Fibroblast of upper back skin (primary cell): ENCODE data around the gene ATP6V1B1.

Experiments
- DNase-seq: peaks from one replicate; pipeline ENCODE4 v3.0.0-alpha.2; 2013

ATP6V1B1 gene

DNA sequence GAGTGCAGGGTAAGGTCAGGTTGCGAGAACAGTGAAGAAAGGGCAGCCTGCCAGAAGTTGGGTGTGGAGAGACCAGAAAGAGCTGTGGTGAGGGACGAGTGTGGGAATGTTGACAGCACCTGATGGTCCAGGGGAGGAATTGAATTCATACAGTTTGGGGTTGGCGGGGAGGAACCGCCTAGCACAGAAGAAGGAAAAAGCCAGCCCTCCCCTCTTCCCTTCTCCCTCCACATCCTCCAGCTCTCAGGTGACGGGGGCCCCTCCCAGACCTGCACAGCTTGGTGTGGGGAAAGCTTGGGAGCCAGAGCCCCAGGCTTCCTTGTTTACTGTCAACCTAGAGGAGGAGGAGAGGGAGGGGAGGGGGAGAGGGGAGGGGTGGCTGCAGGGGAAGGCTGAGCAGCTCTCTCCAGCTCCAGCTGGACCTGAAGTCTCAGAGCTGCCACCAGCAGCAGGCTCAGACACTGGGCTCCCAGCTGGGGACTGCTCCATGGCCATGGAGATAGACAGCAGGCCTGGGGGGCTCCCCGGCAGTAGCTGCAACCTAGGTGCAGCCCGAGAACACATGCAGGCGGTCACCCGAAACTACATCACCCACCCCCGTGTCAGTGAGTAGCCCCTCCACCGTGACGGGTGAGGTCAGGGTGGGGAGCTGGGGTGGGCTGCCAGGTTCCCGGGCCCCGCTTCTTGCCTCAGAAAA is at the start of gene ATP6V1B1:
ATP6V1B1 (plus strand) TSS at position 433 of the 697 bp plus-strand sequence; CDS start at position 488, 55 bp downstream.
- DNase-seq = no peak

DNA sequence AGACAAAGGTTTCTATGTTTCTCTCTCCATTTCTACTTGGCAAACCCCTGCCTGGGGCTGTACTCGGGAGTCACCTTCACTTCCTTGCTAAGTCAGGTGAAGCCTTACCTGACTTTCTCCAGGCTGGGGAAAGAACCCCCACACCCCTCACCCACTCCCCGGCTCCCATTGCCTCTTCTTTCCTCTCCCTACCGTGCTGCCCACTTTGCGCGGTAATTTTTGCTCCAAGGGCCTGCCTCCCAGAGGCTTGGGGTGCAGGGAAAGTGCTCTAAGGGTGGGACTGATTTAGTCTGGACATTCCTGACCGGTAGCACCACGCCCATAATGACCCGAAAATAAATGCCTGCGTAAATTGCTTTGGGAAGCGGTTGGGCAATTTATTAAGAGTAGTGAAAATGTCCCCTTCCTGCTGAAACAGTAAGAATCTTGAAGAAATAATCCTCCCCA is 49.1 kb upstream of the ATP6V1B1 start:
- DNase-seq = no peak

- no peak for DNase-seq
Measured at GRCh38 chr2:70887208-70887549, 48.5 kb upstream of the ATP6V1B1 start.

- DNase-seq = no peak
Measured at GRCh38 chr2:70887550-70888246, 48.0 kb upstream of the ATP6V1B1 start.

DNA sequence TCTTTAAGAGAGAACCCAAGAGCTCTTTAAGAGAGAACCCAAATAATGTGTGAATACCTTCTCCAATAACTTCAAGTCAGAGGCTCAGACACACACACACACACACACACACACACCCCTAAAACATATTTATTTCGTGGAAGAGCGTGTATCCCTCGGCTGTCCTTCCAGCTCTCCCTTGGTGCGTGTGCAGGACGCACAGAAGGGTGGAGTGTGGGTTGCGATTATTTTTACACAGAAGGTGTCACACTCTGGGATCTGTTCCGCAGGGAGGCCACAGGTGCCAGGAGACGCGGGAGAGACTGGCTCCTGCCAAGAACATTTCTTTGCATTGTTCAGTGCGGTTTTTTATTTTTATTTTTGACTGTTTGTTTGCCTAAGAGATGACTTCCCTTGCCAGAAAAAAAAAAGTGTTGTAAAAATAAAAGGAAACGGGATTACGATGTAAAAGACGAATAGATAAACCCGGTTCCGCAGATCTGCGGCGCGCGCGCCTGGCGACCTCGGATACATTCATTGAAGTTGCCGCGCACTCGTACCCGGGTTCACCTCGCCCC is 47.3 kb upstream of the ATP6V1B1 start:
- DNase-seq = no peak

DNA sequence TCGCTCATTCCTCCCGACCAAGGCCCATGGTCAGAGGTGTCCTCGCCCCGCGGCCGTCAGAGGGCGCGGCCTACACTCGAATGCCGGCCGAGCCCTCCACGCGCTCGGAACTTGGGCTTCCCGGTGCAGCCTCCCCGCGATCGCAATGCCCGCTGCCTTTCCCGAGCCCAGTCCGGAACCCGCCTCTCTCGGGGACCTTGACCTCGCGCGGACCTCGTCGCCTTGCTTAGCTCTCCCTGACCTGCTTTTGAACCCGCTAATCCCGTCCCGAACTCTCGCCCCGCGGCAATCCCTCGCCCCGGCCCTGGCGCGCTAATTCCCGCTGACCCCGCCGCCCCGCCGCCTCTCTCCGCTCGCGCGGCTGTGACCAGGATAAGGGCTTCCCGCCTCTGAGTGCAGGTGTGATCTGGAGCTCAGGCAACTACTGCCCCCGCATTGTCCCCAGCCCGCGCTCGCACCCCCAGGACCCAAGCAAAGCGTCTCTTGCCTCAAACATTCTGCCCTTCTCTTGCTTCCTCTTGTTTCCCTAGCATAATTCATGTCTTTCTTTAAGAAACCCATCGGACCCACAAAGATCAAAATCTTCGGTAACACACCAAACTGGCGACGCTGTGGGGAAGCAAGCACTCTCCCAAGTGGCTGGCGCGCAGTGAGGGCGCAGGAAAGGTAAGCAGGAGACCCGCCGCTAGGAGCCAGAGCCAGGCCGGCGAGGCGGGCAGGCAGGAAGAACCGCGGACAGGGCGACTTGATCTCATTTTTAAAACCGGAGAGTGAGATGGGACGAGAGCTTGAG is 46.6 kb upstream of the ATP6V1B1 start:
- DNase-seq = no peak

GRCh38 chr2:70889716-70890037 is 46.0 kb upstream of the ATP6V1B1 start:
- no peak for DNase-seq

- no peak for DNase-seq
Measured at GRCh38 chr2:70890469-70891065, 45.1 kb upstream of the ATP6V1B1 start.

- no peak for DNase-seq
Measured at GRCh38 chr2:70891572-70892357, 43.9 kb upstream of the ATP6V1B1 start.

DNA sequence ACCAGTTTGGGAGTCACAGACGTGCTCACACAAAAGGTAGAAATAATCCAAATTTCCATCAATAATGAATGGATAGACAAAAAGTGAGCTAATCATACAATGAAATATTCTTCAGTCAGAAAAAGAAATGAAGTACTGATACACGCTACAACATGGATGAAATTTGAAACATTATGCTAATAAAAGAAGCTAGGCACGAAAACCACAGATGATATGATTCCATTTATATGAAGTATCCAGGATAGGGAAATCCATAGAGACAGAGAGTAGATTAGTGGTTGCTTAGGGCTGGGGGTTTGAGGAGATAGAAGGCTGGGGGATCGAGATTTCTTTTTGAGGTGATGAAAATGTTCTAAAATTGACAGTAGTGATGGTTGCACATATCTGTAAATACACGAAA is 43.0 kb upstream of the ATP6V1B1 start:
- DNase-seq = no peak

DNA sequence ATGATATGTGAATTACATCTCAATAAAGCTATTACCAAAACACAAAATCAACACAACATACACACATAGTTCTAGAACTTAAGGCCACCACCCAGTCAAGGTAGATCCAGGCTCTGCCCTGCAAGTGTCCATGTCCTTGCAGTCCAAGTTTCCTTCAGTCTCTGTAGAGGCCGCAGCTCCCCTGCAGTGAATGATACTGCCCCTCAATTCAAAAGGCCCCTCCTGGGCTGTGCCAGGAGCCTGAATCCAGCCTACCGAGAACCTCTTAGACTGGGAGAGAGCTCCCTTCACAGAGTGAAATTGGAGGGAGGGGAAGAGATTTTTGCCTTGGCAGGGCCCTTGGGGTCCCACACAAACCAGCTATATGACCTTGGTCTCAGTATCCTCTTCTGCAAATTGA is 42.5 kb upstream of the ATP6V1B1 start:
- DNase-seq = no peak

GRCh38 chr2:70894765-70895164 is 40.9 kb upstream of the ATP6V1B1 start:
- no peak for DNase-seq

- DNase-seq = no peak
Measured at GRCh38 chr2:70895249-70895648, 40.5 kb upstream of the ATP6V1B1 start.

DNA sequence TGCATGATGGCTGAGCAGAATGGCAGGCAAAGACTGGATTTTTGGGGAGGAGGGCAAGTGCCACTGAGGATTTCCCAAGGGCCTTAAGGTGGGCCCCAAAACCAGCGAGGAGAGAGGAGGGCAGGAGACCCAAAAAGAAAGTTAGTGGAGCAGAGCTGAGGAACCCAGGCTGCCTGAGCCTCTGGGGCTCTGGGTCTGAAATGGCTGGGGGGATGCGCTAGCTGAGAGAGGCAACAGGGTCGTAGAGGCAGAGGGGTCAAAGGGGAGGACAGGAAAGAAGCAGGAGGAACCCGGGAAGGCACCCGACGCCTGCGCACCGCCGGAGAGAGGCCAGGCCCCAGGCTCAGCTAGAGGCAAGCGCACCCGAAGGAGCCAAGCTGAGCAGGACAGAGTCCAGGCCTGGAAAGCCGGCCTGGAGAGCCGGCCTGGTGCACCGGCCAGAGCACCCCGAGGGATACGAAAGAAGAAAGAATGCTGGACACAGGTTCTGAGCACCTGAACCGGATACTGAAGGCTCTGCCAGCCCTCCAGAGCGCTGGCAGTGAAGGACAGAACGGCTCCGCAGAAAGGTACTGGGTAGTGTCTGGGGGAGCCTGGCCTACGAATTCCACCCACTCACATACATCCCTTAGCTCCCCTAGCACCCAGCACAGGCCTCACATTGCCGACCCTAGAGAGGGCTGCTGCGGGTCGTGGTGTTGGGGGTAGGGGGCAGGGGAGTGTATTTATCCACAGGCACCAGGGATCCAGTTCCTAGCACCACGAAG is 39.5 kb upstream of the ATP6V1B1 start:
- no peak for DNase-seq

DNA sequence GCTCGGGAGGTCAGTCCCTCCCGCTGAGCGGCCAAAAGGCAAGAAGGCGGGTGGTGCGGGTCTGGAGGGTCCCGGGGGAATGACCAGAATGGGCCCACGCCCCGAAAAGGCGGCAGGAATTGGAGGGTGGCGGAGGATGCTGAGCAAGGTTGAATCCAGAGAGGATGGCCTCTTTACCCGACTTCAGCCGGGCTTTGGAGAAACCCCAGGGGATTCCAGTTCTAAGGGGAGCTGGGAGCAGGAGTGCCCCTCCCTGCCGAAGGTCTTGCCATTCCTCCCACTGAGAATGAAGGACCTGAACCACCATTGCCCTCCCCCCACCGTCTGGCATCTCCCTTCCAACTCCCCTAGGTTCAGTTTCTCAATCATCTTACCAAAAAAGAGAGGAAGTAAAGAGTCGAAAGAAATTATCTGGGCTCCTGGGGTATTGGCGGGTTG is 38.9 kb upstream of the ATP6V1B1 start:
- no peak for DNase-seq

DNA sequence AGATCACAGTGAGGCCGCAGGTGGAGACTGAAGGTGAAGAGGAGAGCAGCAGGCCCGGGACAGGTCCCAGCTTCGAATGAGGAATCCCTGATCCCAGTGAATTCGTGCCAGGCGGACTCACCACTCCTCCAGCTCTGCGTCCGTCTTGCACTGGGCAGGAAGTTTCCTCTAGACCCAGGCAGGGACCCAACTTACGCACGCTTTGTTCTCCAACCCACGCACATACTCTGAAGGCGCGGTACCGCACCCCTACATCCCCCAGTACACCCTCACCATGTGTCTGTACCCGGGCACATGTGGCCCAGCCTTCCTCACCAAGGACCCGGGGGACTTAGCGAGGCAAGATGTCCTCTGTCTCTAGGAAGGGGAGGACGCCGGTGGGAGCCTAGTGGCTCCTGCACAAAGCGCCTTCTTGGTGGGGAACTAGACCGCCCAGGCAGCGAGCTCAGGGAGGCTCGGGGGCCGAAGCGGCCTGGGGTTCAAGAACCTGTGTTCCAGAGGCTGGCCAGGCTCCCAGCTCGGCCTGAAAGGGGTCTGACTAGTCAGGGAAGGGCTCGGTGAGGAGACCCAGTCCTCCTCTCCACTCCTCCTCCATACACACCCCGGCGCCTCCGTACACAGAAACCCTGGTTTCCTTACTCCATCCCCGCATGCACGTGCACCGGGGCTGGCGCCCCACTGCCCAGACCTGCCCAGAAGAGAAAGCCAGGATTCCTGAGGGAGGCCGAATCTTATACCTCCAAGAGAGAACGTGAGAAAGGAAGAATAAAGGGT is 38.3 kb upstream of the ATP6V1B1 start:
- DNase-seq = no peak

DNA sequence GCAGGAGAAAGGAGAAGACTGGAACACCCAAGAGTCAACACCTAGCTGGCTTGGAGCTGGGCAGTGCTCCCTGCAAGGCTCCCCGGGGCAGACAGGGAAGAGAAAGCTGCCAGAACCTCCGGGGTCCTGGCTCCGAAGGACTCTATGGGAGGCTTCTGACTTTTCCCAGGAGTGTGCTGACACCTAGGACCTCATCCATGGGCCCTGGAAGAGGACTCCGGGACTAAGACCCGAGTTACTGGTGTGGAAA is 37.8 kb upstream of the ATP6V1B1 start:
- DNase-seq = no peak

DNA sequence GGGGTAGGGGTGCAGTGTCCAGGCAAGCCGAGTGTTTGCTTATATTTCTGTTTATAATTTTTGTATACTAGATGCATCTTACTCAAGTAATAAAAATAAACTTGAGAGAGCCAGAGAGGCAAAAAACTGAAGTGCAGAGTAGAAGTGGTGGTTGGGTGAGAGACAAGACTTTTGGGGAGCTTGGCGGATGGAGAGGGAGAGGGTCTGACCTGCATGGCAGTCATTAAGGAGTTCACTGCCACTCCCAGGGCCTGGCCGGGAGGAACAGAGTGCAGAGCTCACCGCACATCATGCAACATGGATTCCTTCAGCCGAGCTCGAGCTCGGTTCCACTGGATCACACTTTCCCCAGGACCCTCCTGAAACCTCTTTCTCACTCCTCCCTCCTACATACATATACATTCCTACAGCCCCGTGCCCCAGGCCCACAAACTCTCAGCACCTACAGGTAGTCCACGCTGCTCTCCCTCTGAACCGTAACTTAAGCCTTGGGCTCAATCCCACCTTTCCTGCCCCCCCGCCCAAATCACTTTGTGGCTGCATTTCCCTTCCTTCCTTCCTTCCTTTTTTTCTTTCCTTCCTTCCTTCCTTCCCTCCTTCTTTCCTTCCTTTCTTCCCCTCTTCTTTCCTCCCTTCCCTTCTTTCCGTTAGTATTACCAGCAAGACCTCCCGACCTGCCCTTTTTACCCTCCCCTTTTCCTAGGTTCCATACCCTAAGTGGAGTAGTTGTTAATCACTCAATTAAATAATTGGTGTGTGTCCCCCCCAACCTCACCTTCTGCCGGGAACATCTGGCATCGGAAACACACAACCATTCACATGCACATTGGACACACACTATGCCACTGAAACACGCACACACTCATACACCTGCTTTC is 37.1 kb upstream of the ATP6V1B1 start:
- DNase-seq = no peak

DNA sequence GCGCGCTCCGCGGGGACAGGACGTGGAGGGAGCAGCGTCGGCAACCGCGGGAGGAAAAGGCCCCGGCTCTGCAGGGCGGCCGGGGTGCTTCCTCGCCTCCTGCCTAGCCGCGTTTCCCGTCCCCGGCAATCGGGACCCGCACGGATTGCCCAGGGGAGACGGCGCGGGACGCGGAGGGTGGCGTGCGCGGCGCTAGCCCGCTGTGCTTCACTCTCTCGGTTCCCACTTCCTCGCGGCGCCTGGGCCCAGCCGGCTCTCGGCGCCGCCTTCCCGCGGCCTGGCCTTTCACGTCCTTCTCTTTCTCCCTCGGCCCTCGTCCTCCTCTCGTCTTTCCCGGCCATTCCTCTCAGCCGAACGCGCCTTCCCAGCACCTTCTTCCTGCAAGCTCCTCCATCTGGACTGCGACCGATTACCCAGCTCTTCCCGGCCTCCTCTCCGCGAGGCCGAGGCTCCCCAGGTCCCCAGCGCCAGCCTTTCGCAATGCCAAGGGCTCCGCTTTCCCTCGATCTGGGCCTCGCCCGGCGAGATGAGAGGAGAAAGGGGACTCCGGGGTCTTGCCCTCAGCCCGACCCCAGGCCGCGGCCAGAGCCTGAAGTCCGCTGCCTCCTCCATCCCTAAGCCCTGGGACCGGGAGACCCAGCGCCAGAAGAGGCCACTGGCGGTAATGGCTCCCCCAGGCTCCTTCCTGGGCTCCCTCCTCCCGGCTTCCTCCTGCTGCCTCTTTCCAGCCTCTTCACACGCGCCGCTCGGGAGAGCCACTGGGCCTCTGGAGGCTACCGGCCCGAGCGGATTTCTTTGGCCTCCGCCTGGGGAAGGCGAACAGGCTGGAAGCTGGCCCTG is 34.3 kb upstream of the ATP6V1B1 start:
- DNase-seq = no peak
